ENCODE measurements around the gene SCN5A. TPM values are rescaled to one million over a fixed set of nuclear protein-coding genes. Genes with fewer than 3 reads are reported as not detected.

SCN5A gene
- total and polyA plus RNA-seq, 12 donors, result 0.04 to 2.1 (median 0.33) TPM; not detected in 2

- no peak for DNase-seq
- Histone ChIP-seq H3K4me1 (replicated peaks in 1 of 2) (no peaks in the 10 kb centered on the region), H3K9me3 (replicated peaks in 1 of 3) (no peaks in the 10 kb centered on the region), H3K36me3 (replicated peaks in 1 of 2) (no peaks in the 10 kb centered on the region), H3K4me3 (no peak overlapping the region), H3K27me3 (no peaks in the 10 kb centered on the region), H3K27ac (no peak overlapping the region)
- TF ChIP-seq CTCF (IDR thresholded peaks at IDR 0.05) (no peak), POLR2A (IDR thresholded peaks at IDR 0.05) (no peak)
- 96 to 97% (median 96%) methylated on average over 7 of the region's 7 CpGs for WGBS, 4 donors
- intact Hi-C loops (cut with DNase I), result no loop called here
Measured at GRCh38 chr3:38534604-38535003, 114.9 kb downstream of the SCN5A start.

DNA sequence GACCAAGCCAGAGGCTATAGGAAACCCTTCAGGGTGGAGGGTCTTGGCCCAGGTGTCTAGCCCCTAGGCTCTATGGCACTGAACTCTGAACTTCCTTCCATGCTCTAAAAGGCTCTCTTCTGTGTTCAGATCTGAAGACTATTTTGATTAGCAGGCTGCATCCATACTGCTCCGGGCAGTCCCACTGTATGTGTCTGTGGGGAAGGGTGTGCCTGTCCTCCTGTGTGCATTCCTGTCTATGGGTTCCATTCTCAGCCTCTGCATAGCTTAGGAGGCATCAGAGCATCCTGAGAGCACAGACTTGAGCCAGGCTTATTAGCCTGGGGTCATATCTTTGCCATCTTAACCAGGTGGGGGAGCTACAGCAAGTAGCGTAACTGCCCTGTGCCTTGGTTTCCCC is 115.3 kb downstream of the SCN5A start:
- H3K4me3 ChIP-seq, result no peak overlapping the region
- no peaks in the 10 kb centered on the region for H3K27me3 ChIP-seq
- intact Hi-C loops (cut with DNase I), result no loop called here
- DNase-seq, result no peak
- TF ChIP-seq CTCF (IDR thresholded peaks at IDR 0.05) (no peak), POLR2A (IDR thresholded peaks at IDR 0.05) (no peak)
- no peak overlapping the region for H3K27ac ChIP-seq
- no peaks in the 10 kb centered on the region for H3K36me3 ChIP-seq (replicated peaks in 1 of 2)
- WGBS, 4 donors, result 97 to 100% (median 99%) methylated on average over 2 of the region's 2 CpGs
- H3K9me3 ChIP-seq (replicated peaks in 1 of 3), result no peaks in the 10 kb centered on the region
- no peaks in the 10 kb centered on the region for H3K4me1 ChIP-seq (replicated peaks in 1 of 2)

DNA sequence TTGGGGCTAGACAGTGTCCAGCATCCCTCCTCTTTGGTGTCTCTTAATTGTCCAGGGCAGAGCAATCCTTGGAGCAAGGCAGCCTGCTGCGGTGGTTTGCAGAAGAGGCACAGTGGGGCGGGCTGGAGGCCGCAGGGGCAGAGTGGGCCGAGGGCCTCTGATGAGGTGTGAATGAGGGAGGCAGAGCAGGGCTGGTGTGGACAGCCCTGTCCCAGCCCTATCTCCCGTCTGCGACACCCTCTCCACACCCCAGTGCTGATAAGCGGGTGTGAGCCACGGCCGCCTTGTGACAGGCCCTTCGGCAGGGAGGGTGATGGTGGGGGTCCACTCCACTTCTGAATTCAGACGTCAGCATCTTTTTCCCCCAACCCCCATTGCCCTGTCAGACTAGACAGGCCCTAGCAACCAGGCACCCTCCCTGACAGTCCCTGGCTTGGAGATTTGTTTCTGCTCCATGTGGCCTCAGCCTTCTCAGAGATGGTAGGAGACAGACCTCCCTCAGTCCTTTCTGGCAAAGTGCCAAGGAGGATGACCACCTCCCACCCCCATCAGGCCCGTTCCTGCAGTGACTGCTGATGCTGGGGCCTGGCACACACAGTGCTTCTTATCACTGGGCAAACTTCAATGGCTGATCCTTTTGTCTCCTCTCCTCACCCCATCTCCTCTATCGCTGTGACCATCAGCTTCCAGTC is 116.1 kb downstream of the SCN5A start:
- Histone ChIP-seq H3K27ac (no peak overlapping the region), H3K27me3 (no peaks in the 10 kb centered on the region), H3K9me3 (replicated peaks in 1 of 3) (no peaks in the 10 kb centered on the region), H3K36me3 (replicated peaks in 1 of 2) (no peaks in the 10 kb centered on the region), H3K4me3 (no peak overlapping the region), H3K4me1 (replicated peaks in 1 of 2) (no peaks in the 10 kb centered on the region)
- intact Hi-C loops (cut with DNase I), result no loop called here
- 80 to 92% (median 88%) methylated on average over 10 to 13 of the region's 13 CpGs for WGBS, 4 donors
- no peak for DNase-seq
- no peak for TF ChIP-seq CTCF (IDR thresholded peaks at IDR 0.05)
- TF ChIP-seq POLR2A (IDR thresholded peaks at IDR 0.05), result no peak

DNA sequence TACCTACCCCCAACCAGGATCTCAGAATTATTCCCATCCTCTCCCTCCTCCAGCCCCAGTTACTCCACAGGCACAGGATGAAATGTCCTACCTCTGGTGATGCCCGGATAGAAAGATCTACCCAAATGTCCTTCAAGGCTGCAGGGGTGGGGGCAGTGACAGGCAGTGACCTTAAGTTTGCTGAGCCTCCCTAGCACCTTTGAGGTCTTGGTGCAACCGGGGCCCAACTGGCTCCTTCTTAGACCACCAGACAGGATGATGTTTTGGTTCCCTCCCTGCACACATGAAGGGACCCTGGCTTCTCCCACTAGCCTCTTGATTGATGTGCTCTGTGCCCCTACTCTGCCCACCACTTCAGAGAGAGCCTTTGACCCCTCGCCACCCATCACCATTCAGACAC is 117.0 kb downstream of the SCN5A start:
- no peaks in the 10 kb centered on the region for H3K9me3 ChIP-seq (replicated peaks in 1 of 3)
- H3K4me3 ChIP-seq, result no peak overlapping the region
- intact Hi-C loops (cut with DNase I), result no loop called here
- no peaks in the 10 kb centered on the region for H3K36me3 ChIP-seq (replicated peaks in 1 of 2)
- WGBS, 4 donors, result 60 to 89% (median 78%) methylated on average over 2 to 3 of the region's 3 CpGs
- no peaks in the 10 kb centered on the region for H3K27me3 ChIP-seq
- H3K4me1 ChIP-seq (replicated peaks in 1 of 2), result no peaks in the 10 kb centered on the region
- no peak for DNase-seq
- no peak for TF ChIP-seq CTCF (IDR thresholded peaks at IDR 0.05)
- TF ChIP-seq POLR2A (IDR thresholded peaks at IDR 0.05), result no peak
- no peak overlapping the region for H3K27ac ChIP-seq
